ENCODE results near the gene ADD3.
"Not testable (repeated sequence)": the region's sequence is repeated elsewhere in the genome, so short reads cannot be mapped to it uniquely, and the experiment has no call there.

ADD3 gene

DNA sequence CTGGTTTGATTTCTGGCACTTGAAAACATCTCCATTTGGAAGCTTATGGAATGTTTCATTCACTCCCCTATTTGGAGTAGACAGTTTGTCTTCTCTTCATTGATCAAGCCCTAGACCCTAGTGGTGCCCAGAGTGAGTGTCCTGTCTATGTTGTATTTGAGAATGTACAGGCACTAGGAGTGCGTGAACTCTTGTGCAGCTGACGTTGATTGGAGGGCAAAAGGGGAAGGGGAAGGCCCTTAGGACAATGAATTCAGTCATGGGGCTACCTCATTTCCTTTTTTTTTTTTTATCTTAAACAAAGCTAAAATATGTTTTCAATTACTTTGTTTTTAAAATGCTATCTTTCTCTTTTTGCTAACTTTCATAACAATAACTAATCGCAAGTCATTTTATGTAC, 66.5 kb downstream of the ADD3 start:
- DNase-seq: no peak

DNA sequence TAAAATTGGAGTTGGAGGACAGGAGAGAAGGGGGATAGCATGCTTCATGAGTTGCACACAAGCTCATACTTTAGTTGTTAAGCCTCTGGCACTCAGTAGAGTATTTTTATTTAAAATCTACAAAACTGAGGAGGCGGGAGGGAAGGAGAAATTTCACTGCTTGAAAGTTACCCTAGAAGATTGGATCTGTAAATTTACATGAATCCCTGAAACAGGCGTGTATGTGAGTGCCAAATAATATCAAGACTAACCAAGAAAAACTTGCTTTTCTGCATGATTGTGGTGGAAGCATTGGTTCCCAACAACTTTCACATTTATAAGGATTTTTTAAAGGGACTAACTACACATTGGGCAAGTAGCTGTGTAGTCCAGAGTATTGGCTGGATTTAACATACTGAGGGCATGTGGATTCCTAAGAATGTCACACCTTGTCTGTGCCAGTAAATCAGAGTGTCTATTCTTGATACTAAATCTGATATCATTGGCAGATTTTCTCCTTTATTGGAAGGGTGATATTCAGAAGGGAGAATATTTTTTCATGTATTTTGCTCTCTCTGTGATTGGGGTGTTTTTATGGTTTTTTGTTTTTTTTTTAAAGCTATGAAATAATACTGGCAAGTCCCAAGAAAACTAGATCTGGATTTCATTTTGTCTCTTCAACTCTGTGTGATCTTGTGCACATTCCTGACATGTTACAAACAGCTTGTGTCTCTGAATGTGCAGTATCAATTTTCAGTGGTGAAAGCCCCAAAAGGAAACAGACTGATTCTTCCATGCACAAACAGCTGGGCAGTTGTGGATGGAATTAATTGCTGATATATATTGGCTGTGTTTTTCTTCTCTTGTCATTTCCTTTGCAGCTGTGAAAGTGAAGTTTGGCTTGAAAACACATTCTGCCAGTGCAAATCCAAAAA, 67.2 kb downstream of the ADD3 start:
- no peak for DNase-seq

DNA sequence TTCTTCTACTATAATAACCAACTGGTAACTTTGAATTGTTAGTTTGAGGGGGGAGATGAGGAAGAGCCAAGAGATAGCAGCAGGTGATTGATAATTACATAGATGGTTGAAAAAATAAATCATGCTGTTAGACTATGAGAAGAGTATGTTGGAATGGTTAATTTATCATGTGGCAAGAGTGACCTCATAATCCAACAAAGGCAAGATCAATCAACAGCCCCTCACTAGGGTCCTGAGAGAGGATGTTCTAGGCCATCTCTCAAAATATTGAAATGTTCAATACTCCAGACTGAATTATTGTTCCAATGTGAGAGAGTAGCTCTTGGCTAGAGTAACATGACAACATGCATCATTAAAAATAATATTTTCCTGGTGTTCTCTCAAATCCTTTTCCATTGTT, 67.9 kb downstream of the ADD3 start:
- no peak for DNase-seq

DNA sequence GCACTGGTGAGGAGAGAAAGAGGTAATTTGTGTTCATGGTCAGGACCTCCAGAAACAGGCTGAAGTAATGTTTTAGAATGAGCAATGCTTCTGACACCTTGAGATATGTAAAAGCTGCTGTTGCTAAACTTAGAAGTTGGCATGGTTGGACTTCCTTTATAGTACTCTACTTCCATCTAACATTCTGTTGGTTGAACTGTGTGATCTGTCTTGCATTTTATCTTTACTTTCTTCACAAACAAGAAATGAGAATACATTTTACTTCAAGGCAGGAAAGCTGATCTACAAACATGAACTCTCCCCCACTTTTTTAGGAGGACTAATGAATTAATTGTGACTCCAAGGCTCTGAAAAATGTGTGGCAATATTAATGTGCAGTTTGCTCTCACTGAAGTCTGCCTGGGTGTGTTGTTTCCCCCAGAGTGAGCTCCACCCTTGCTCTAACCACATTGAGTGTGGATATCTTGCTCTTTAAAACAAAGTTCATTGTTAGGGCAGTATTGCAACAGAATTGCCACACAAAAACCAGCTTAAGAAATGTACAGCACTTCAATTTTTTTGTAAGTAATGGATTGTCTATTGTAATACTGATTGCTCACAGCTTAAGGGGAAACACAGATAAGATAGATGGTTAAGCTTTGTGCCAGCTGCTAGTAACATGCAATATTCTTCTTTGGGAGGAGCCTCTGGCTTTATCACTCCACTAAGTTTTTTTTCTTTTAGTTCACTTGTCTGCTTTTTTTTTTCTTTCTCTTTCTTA, 69.0 kb downstream of the ADD3 start:
- no peak for DNase-seq

DNA sequence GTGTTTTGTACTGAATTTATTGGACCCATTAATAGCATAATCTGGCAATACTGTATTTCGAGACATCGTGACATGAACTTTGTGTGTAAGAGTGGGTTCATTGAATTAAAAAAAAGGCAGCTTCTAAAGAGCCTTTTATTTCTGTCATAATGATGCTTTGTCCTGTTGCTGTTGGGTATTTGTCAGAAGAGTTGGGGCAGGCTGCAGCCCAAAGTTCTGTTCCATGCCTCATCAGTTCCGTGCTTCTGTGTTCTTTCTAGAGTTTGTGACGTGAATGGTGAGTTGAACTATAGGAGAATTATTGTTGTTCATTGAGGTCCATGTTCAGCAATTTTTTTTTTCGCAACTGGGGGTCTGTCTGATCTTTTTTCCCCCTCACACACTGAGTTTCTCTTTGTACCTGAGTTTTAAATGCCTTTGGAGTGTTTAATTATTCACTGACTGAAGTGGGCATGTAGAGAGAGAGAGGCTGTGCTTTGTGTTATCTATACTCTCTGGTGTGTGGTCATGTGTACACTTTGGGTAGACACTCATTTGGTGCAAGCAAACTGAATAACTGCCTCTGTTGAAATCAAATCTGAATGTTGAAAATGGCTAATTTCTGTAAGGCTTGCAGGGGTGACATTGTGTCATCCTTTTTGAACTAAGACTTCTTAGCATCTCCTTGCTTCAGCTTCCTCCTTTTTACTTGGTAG, 69.8 kb downstream of the ADD3 start:
- DNase-seq: no peak

DNA sequence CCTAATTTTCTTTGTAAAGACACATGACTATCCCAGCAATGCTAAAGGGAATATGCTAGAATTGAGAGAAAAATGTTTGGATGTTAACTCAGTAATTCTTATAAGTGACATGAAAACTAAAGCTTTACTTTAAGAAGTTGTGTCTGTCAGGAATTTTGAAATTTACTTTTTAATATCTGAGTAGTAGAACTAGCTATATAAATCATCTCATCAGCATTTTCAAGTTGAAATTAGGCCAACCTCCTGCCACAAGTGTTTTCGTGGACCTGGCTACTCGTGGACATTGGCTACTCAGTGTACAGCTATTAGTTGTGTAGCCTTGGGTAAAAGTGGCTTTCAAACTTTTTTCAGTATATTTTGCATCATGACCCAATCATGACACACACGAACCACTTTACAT, 70.5 kb downstream of the ADD3 start:
- DNase-seq: no peak

DNA sequence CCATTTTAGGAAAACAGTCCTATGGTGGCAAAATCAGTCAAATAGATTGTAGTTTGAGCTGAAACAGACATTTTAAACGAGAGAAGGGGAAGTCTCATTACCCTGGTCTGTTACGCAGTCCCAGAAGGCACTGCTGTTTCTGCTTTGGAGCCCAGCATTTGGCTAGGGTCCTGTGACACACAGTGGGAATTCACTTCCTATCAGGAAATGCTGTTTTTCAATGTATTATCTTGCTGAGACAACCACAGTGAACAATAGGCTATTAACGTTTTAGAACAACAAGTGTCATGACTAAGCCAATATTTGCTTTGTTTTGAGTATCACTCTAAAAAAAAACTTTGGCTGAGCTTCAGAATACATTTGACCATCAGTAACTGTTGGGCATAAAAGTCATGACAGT, 74.1 kb downstream of the ADD3 start:
- DNase-seq: no peak

DNA sequence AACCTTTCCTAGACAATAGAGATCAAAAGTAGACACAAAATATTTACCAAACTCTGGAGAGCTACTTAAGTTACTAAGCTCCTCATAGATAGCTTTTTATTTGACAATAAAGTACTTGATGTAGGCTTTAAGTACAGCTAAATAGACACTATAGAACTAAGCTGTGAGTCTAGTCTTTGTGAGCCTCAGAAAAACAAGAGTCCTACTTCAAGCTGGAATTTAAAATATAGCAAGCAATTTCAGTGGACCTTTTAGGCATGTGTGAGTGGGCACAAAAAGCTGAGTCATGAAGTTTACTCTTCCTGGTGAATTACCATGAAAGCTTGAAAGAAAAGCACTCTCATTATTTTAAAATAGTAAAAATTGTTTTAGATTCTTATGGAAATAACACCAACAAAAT, 76.1 kb downstream of the ADD3 start:
- no peak for DNase-seq

DNA sequence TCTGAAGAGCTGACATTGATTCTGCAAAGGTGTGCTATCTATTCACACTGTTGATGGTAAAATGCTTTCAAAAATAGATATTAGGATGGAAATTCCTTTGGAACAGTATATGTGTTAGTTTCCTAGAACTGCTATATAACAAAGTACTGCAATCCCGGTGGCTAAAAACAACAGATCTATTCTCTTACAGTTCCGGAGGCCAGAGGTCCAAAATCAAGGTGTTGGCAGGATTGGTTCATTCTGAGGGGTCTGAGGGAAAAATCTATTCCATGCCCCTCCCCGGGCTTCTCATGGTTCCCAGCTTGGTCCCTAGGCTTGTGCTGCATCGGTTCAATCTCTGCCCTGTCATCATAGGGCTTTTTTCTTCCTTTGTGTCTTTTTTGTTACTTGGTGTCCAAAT, 79.9 kb downstream of the ADD3 start:
- no peak for DNase-seq

DNA sequence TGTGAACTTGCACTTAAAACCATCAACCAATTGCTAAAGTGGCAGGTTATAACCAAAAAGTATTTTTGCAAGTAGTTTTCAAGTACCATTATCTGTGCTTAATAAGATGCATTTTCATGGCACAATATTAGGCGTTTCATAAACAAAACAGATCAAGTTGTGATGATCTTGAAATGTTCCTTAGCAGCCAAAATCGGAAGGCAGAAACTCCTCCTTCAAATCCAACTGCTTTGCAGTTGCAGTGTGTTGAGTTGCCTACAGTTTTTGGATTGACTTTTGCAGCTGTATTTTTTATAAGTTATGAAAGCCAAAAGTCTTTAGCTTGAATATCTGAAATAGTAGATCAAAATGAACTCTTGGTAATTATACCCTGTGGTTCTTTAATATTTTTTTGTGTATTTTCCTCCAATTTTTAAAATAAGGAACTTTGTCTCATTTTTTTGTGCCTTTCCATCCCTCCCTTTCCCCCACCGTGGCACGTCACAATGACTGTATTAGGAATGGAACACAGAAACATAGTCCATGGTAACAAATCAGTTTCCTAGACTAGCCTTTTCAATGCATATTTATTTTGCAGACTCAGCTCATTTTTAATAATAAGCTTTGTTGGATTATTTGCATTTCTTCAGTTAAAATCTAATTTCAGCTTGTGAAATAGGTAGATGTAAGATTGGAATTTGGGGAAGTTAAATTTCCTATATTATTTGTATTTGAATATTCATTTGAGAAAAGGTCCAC, 80.8 kb downstream of the ADD3 start:
- DNase-seq: no peak

DNA sequence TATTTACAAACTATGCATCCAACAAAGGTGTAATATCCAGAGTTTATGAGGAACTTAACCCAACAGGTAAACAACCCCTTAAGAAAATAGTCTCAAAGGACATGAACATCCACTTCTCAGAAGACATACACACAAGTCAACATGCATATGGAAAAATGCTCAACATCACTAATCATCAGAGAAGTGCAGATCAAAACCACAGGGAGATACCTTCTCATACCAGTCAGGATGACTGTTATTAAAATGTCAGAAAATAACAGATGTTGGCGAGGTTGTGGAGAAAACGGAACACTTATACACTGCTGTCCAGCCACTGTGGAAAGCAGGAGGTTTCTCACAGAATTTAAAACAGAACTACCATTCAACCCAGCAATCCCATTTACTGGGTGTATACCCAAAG, 84.0 kb downstream of the ADD3 start:
- no peak for DNase-seq

DNA sequence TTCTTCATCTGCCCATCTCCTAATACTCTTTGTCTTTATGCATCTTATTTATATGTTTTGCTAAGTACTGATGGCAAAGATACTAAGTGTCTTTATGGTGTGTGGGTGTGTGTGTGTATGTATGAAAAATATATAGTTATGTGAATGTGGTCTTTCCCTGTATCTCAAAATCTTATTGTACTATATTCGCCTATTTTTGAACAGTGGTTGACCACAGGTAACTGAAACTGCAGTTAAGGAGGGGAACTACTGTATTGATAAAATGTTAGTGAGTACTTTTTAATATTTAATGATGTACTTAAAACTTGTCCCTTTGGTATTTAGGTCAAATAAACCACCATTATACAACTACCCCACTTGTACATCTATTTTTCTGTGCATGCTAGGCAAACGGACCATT, 85.9 kb downstream of the ADD3 start:
- DNase-seq: no peak

DNA sequence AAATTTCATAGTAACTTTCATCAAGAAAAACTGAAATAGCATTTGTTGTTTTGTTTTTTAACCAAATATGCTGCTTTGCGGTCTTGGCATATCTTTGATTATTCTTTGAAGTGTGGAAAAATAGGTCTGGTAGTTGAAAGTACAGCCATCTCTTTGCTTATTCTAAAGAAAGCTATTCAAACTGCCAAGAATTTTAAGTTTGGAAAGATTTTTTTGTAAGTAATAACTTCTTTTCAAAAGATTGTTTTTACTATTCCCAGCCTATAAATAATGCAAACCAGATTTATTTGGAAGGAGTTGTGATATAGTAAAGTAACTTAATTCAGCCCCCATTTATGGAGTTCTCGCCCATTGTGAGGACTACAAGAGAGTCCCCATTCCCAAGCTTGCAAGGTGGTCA, 87.0 kb downstream of the ADD3 start:
- no peak for DNase-seq

DNA sequence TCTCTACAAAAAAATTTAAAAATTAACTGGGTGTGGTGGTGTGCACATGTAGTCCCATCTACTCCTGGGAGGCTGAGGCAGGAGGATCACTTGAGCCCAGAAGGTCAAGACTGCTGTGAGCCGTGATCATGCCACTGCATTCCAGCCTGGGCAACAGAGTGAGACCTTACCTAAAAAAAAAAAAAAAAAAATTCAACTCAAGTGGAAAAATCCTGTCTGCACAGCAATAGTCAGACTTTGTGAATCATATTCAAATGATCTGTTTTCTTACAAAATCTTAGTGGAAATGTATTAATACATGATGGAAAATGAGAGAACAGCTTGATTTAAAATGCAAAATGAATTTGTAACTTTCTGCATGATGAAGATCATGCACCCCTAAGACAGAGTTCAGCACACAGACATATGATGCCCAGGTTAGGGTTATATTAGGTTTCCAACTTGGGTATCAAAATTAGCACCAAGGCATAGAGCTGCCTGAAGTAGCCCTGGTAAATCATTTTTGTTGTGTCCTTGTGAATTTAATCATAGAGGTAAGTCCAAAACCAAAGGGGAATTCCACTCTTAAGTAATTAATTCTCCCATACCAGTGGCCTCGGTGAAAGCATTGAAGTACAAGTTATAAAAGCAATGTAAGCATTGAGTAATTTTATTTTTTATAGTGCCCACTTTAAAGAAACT, 93.8 kb downstream of the ADD3 start:
- no peak for DNase-seq

DNA sequence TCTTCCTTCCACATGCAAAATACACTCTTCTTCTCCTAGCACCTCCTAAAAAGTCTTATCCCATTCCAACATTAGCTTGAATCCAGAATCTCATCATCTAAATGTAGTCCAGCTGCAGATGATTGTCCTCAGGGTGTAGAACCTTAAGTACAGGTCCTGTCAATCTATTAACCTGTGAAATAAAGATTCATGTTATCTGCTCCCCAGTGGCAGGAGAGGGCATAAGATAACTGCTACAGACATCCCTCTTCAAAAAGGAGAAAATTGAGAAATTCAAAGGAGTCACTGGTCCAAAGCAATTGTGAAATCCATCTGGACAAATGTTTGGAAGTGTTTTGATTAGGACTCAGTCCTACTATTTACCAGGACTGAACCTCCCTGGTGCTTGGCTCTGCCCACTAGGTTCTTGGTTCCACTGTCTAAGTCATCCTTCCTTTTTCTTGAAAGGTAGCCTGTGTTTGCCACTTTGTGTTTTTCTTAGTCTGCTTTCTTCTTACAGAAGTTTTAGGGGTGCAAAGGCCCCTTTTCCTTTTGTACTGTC, 96.2 kb downstream of the ADD3 start:
- no peak for DNase-seq

DNA sequence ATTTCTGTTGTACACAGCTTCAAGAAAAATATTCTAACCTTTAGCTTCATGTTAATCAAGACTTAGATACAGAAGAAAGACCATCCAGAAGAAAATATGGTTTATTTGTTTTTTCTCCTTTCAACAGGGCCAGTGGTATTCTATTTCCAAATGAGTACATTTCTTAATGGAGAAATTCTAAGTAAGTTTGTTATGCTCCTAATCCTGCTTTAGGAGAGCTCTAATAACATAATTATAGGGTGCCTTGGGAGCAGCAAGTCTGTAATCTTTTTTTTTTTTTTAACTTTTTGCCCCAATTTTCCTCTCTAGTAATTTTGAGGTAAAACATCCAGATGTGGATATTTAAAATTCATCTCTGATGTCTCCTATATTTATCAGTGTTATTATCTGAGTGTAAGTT, 98.1 kb downstream of the ADD3 start:
- no peak for DNase-seq

DNA sequence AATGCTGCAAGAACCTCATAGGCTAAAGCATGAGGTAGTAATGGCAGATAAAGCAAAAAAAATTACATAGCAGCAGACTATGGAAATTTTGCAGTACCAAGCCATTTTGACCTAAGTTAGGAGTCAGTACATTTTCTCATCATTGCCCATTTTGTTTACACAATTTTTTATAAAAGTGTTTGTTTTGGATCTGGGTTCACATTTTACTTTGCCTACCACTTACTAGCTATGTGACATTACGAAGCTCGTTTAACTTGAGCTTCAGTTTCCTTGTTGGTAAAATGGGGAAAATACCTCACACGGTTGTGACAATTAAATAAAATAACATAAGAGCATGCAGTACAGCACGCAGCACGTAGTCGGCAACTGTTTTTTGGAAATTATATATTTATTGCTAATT, 99.6 kb downstream of the ADD3 start:
- no peak for DNase-seq

DNA sequence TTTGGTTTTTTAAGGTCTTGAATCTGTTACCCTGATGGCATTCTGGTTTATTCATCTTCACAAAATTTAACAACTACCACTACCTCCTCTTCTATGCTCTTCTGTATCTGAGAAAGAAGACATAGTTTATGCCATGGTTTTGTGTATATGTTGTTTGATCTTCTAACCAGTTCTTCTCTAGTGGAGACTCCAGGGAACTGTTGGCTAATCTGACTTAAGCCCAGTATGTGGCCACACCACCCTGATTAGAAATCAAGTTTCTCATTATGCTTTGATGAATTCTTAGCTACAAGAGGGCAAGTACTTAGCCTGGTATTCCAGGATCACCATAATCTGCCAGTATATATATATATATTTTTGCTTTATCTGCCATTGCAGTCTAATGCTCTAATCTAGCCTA, 100.1 kb downstream of the ADD3 start:
- DNase-seq: no peak

DNA sequence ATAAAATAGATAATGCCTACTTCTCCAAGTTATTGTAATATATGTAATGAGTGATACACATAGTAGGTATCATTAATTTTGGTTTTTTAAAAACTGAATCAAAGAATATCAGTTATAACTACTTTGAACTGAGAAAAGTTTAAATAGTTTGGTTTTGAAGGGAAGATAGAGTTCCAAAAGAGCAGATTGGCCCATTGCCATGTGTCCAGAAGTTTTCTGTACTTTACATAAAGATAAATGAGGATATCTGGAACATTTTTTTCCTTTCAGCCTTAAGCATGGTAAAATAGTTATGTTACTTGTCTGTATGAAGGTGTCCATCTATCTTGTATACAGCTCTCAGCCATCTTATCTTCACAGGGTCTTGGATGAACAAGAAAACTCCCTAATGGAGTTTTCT, 101.7 kb downstream of the ADD3 start:
- no peak for DNase-seq

DNA sequence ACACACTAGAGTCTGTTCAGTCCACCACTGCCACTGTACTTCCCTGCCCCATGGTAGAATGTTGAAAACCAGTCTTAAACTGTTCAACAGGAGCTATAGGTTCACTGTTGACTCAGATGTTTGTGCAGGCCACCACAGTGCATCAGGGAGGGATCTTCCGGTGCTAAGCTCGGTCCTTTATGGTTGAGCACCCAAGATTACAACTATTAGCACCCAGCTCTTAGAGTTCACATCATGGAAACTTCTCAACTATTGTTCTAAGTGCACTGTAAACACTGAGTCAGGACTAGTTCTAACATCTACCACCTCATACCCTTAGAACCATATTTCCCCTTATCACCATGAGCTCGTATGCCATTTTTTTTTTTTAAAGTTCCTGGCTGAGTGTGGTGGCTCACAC, 102.6 kb downstream of the ADD3 start:
- no peak for DNase-seq

DNA sequence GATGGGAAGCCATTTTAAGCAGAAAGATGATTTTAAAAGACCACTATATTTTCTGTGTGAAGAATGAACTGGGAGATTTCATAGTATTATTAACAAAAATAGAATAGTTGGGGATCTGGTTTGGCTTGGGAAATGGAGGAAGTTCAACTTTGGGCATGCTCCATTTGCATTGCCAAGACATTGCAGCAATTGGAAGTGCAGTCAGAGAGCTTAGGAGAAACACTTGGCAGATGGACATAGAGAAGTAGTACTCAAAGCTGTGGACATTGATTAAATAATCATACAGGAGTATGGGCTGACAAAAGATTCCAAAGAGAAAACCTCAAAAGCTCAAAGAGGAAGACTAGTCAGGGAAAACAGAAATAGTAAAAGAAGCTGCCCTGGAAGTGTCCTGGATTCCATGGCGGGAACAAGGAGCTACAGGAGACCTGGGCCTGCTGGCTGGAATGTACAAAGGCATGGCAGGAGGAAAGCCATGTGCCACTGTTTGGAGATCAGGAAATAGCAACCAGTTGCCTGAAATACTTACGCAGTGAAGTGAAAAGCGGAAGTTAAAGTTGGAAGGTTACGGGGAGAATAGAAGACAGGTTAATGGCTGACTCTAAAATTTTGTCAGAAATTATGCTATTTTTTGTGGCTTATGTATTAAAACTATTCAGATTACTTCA, 106.0 kb downstream of the ADD3 start:
- DNase-seq: no peak

DNA sequence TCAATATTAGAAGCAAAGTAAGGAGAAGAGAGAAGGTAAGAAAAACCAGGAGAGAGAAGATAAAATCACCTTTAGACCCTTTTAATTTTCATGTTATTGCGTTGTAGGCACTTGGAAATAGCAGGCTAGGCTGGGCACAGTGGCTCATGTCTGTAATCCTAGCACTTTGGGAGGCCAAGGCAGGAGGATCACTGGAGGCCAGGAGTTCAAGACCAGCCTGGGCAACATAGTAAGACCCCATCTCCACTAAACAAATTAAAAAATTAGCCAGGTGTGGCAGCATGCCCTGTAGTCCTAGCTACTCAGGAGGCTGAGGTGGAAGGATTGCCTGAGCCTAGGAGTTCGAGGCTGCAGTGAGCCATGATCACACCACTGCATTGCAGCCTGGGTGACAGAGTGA, 106.9 kb downstream of the ADD3 start:
- not testable (repeated sequence) for DNase-seq

All from DMS 273 treated with DMSO at 0.1 percent for 48 hours (cell line).